ENCODE data around the gene IL17D.

IL17D gene

GRCh38 chr13:20706661-20707060 lies 3.2 kb downstream of the IL17D start:
- no peak for DNase-seq (ENCODE audit: low read depth, low spot score)
- Histone ChIP-seq H3K36me3 (ENCODE audit: control insufficient read depth, insufficient read depth, low read length) (no peaks in the 10 kb centered on the region), H3K4me3 (ENCODE audit: low read length) (no peak overlapping the region), H3K27me3 (ENCODE audit: control insufficient read depth, insufficient read depth, low read length) (peaks cover 10% of the 10 kb centered on the region), H3K9me3 (ENCODE audit: control insufficient read depth, insufficient read depth, low read length) (no peaks in the 10 kb centered on the region), H3K4me1 (ENCODE audit: control insufficient read depth, insufficient read depth, low read length) (peaks cover 1% of the 10 kb centered on the region; the same call in 1 of the 2 replicates), H3K27ac (ENCODE audit: low read length) (no peak overlapping the region)
- no CpG with 5 or more reads among the region's 5 CpGs for WGBS (ENCODE audit: insufficient coverage, insufficient read length)

- Histone ChIP-seq H3K4me1 (ENCODE audit: control insufficient read depth, insufficient read depth, low read length) (peaks cover 1% of the 10 kb centered on the region; the same call in 1 of the 2 replicates), H3K9me3 (ENCODE audit: control insufficient read depth, insufficient read depth, low read length) (no peaks in the 10 kb centered on the region), H3K27me3 (ENCODE audit: control insufficient read depth, insufficient read depth, low read length) (no peaks in the 10 kb centered on the region; the same call in 1 of the 2 replicates), H3K36me3 (ENCODE audit: control insufficient read depth, insufficient read depth, low read length) (no peaks in the 10 kb centered on the region), H3K4me3 (ENCODE audit: low read length) (no peak overlapping the region), H3K27ac (ENCODE audit: low read length) (no peak overlapping the region)
- no CpG with 5 or more reads among the region's 2 CpGs for WGBS (ENCODE audit: insufficient coverage, insufficient read length)
- DNase-seq (ENCODE audit: low read depth, low spot score), result no peak
Observed at GRCh38 chr13:20708216-20708615, 4.7 kb downstream of the IL17D start.

- no CpG with 5 or more reads among the region's 8 CpGs for WGBS (ENCODE audit: insufficient coverage, insufficient read length)
- no peak overlapping the region for H3K27ac ChIP-seq (ENCODE audit: low read length)
Observed at GRCh38 chr13:20709369-20709768, 5.9 kb downstream of the IL17D start.

GRCh38 chr13:20709782-20710181 lies 6.3 kb downstream of the IL17D start:
- no peaks in the 10 kb centered on the region for H3K27me3 ChIP-seq (ENCODE audit: control insufficient read depth, insufficient read depth, low read length)
- peaks cover 1% of the 10 kb centered on the region; the same call in 1 of the 2 replicates for H3K4me1 ChIP-seq (ENCODE audit: control insufficient read depth, insufficient read depth, low read length)
- no peaks in the 10 kb centered on the region for H3K36me3 ChIP-seq (ENCODE audit: control insufficient read depth, insufficient read depth, low read length)
- H3K27ac ChIP-seq (ENCODE audit: low read length), result no peak overlapping the region
- DNase-seq (ENCODE audit: low read depth, low spot score), result no peak
- no peaks in the 10 kb centered on the region for H3K9me3 ChIP-seq (ENCODE audit: control insufficient read depth, insufficient read depth, low read length)
- H3K4me3 ChIP-seq (ENCODE audit: low read length), result no peak overlapping the region
- no CpG with 5 or more reads among the region's 4 CpGs for WGBS (ENCODE audit: insufficient coverage, insufficient read length)

More at GRCh38 chr13:20709369-20709768, 5.9 kb downstream of the IL17D start:
- DNase-seq (ENCODE audit: low read depth, low spot score), result no peak
- H3K27me3 ChIP-seq (ENCODE audit: control insufficient read depth, insufficient read depth, low read length), result no peaks in the 10 kb centered on the region
- H3K36me3 ChIP-seq (ENCODE audit: control insufficient read depth, insufficient read depth, low read length), result no peaks in the 10 kb centered on the region
- no peaks in the 10 kb centered on the region for H3K9me3 ChIP-seq (ENCODE audit: control insufficient read depth, insufficient read depth, low read length)
- H3K4me1 ChIP-seq (ENCODE audit: control insufficient read depth, insufficient read depth, low read length), result peaks cover 1% of the 10 kb centered on the region; the same call in 1 of the 2 replicates
- H3K4me3 ChIP-seq (ENCODE audit: low read length), result no peak overlapping the region

- Histone ChIP-seq H3K27me3 (ENCODE audit: control insufficient read depth, insufficient read depth, low read length) (no peaks in the 10 kb centered on the region), H3K9me3 (ENCODE audit: control insufficient read depth, insufficient read depth, low read length) (no peaks in the 10 kb centered on the region), H3K27ac (ENCODE audit: low read length) (no peak overlapping the region), H3K4me3 (ENCODE audit: low read length) (no peak overlapping the region), H3K36me3 (ENCODE audit: control insufficient read depth, insufficient read depth, low read length) (no peaks in the 10 kb centered on the region), H3K4me1 (ENCODE audit: control insufficient read depth, insufficient read depth, low read length) (0 out of 2 replicates have a peak, but pooled peaks cover 1% of the 10 kb centered on the region)
- no CpG with 5 or more reads among the region's 13 CpGs for WGBS (ENCODE audit: insufficient coverage, insufficient read length)
- DNase-seq (ENCODE audit: low read depth, low spot score), result no peak
Observed at GRCh38 chr13:20711301-20712044, 8.0 kb downstream of the IL17D start.

GRCh38 chr13:20713014-20713376 lies 9.5 kb downstream of the IL17D start:
- H3K27ac ChIP-seq (ENCODE audit: low read length), result no peak overlapping the region
- no peaks in the 10 kb centered on the region for H3K36me3 ChIP-seq (ENCODE audit: control insufficient read depth, insufficient read depth, low read length)
- H3K4me3 ChIP-seq (ENCODE audit: low read length), result no peak overlapping the region
- H3K4me1 ChIP-seq (ENCODE audit: control insufficient read depth, insufficient read depth, low read length), result 0 out of 2 replicates have a peak, but pooled peaks cover 1% of the 10 kb centered on the region
- no peak for DNase-seq (ENCODE audit: low read depth, low spot score)
- WGBS (ENCODE audit: insufficient coverage, insufficient read length), result no CpG with 5 or more reads among the region's 11 CpGs
- H3K9me3 ChIP-seq (ENCODE audit: control insufficient read depth, insufficient read depth, low read length), result no peaks in the 10 kb centered on the region
- H3K27me3 ChIP-seq (ENCODE audit: control insufficient read depth, insufficient read depth, low read length), result no peaks in the 10 kb centered on the region

GRCh38 chr13:20713751-20714150 lies 10.3 kb downstream of the IL17D start:
- Histone ChIP-seq H3K4me1 (ENCODE audit: control insufficient read depth, insufficient read depth, low read length) (0 out of 2 replicates have a peak, but pooled peaks cover 1% of the 10 kb centered on the region), H3K9me3 (ENCODE audit: control insufficient read depth, insufficient read depth, low read length) (no peaks in the 10 kb centered on the region), H3K27me3 (ENCODE audit: control insufficient read depth, insufficient read depth, low read length) (no peaks in the 10 kb centered on the region), H3K27ac (ENCODE audit: low read length) (no peak overlapping the region), H3K4me3 (ENCODE audit: low read length) (no peak overlapping the region), H3K36me3 (ENCODE audit: control insufficient read depth, insufficient read depth, low read length) (no peaks in the 10 kb centered on the region; the same call in 1 of the 2 replicates)
- no peak for DNase-seq (ENCODE audit: low read depth, low spot score)
- WGBS (ENCODE audit: insufficient coverage, insufficient read length), result no CpG with 5 or more reads among the region's 11 CpGs

GRCh38 chr13:20714161-20714560 lies 10.7 kb downstream of the IL17D start:
- no peak for DNase-seq (ENCODE audit: low read depth, low spot score)
- H3K27ac ChIP-seq (ENCODE audit: low read length), result no peak overlapping the region
- no CpG with 5 or more reads among the region's 8 CpGs for WGBS (ENCODE audit: insufficient coverage, insufficient read length)
- no peak overlapping the region for H3K4me3 ChIP-seq (ENCODE audit: low read length)
- 0 out of 2 replicates have a peak, but pooled peaks cover 1% of the 10 kb centered on the region for H3K4me1 ChIP-seq (ENCODE audit: control insufficient read depth, insufficient read depth, low read length)
- H3K9me3 ChIP-seq (ENCODE audit: control insufficient read depth, insufficient read depth, low read length), result no peaks in the 10 kb centered on the region
- no peaks in the 10 kb centered on the region for H3K27me3 ChIP-seq (ENCODE audit: control insufficient read depth, insufficient read depth, low read length)
- H3K36me3 ChIP-seq (ENCODE audit: control insufficient read depth, insufficient read depth, low read length), result no peaks in the 10 kb centered on the region; the same call in 1 of the 2 replicates

- H3K4me1 ChIP-seq (ENCODE audit: control insufficient read depth, insufficient read depth, low read length), result 0 out of 2 replicates have a peak, but pooled peaks cover 1% of the 10 kb centered on the region
- WGBS (ENCODE audit: insufficient coverage, insufficient read length), result no CpG with 5 or more reads among the region's 9 CpGs
- H3K4me3 ChIP-seq (ENCODE audit: low read length), result no peak overlapping the region
- DNase-seq (ENCODE audit: low read depth, low spot score), result no peak
- H3K36me3 ChIP-seq (ENCODE audit: control insufficient read depth, insufficient read depth, low read length), result no peaks in the 10 kb centered on the region; the same call in 1 of the 2 replicates
- H3K27ac ChIP-seq (ENCODE audit: low read length), result no peak overlapping the region
- no peaks in the 10 kb centered on the region for H3K27me3 ChIP-seq (ENCODE audit: control insufficient read depth, insufficient read depth, low read length)
- no peaks in the 10 kb centered on the region for H3K9me3 ChIP-seq (ENCODE audit: control insufficient read depth, insufficient read depth, low read length)
Observed at GRCh38 chr13:20714563-20715329, 11.2 kb downstream of the IL17D start.

GRCh38 chr13:20715330-20715712 lies 11.8 kb downstream of the IL17D start:
- Histone ChIP-seq H3K36me3 (ENCODE audit: control insufficient read depth, insufficient read depth, low read length) (no peaks in the 10 kb centered on the region; the same call in 1 of the 2 replicates), H3K27me3 (ENCODE audit: control insufficient read depth, insufficient read depth, low read length) (no peaks in the 10 kb centered on the region; the same call in 1 of the 2 replicates), H3K9me3 (ENCODE audit: control insufficient read depth, insufficient read depth, low read length) (no peaks in the 10 kb centered on the region), H3K27ac (ENCODE audit: low read length) (no peak overlapping the region), H3K4me3 (ENCODE audit: low read length) (no peak overlapping the region), H3K4me1 (ENCODE audit: control insufficient read depth, insufficient read depth, low read length) (0 out of 2 replicates have a peak, but pooled peaks cover 1% of the 10 kb centered on the region)
- DNase-seq (ENCODE audit: low read depth, low spot score), result no peak
- no CpG with 5 or more reads among the region's 6 CpGs for WGBS (ENCODE audit: insufficient coverage, insufficient read length)
